Activated T-cell treated with anti-CD3 and anti-CD28 coated beads, Interleukin-2, amount 50 U/mL, for 72 hours (primary cell): ENCODE results near the gene UNCX. TPM values are rescaled to one million over a fixed set of nuclear protein-coding genes. Genes with fewer than 3 reads are reported as not detected.
A peak's percentile ranks its signal among the peaks of the same experiment; 100 is the strongest.

Experiments
- ATAC-seq, 2 donors: fragments of 150-1000 bp; cut with Tn5 transposase; replicated peaks in 1 of 2; 2 replicates each; pipeline ENCODE4 v1.10.0; 2021; ENCODE audit warnings: moderate library complexity in 2 of 2, mild to moderate bottlenecking in 1 of 2
- DNase-seq, 2 donors: peaks; one replicate each; pipeline ENCODE4 v3.0.0; 2021 to 2022; ENCODE audit warnings: mixed read lengths in 1 of 2
- H3K27ac Mint-ChIP-seq: one replicate; pipeline ENCODE4 v1.8.0; 2022; ENCODE audit warnings: mild to moderate bottlenecking, moderate library complexity, mixed read lengths
- H3K27me3 Mint-ChIP-seq: one replicate; pipeline ENCODE4 v1.8.0; 2022; ENCODE audit warnings: low read depth, mixed read lengths
- H3K36me3 Mint-ChIP-seq, 2 donors: one replicate each; pipeline ENCODE4 v1.8.0; 2022; ENCODE audit warnings: mixed read lengths in 2 of 2, mild to moderate bottlenecking in 1 of 2; ENCODE audit not compliant: insufficient read depth in 2 of 2
- H3K4me1 Mint-ChIP-seq: one replicate; pipeline ENCODE4 v1.8.0; 2022; ENCODE audit warnings: low read depth, mixed read lengths
- H3K4me3 Mint-ChIP-seq, 2 donors: one replicate each; pipeline ENCODE4 v1.8.0; 2022; ENCODE audit warnings: mild to moderate bottlenecking in 2 of 2, mixed read lengths in 2 of 2, moderate library complexity in 2 of 2
- H3K9me3 Mint-ChIP-seq, 2 donors: one replicate each; pipeline ENCODE4 v1.8.0; 2022; ENCODE audit warnings: mixed read lengths in 2 of 2
- total RNA-seq, 2 donors: library from RNA; stranded (reverse); gene quantifications; one replicate each; pipeline ENCODE4 v1.2.3, GENCODE V29; 2022

Gene UNCX
- total RNA-seq, 2 donors from 2014 or later: not detected

DNA sequence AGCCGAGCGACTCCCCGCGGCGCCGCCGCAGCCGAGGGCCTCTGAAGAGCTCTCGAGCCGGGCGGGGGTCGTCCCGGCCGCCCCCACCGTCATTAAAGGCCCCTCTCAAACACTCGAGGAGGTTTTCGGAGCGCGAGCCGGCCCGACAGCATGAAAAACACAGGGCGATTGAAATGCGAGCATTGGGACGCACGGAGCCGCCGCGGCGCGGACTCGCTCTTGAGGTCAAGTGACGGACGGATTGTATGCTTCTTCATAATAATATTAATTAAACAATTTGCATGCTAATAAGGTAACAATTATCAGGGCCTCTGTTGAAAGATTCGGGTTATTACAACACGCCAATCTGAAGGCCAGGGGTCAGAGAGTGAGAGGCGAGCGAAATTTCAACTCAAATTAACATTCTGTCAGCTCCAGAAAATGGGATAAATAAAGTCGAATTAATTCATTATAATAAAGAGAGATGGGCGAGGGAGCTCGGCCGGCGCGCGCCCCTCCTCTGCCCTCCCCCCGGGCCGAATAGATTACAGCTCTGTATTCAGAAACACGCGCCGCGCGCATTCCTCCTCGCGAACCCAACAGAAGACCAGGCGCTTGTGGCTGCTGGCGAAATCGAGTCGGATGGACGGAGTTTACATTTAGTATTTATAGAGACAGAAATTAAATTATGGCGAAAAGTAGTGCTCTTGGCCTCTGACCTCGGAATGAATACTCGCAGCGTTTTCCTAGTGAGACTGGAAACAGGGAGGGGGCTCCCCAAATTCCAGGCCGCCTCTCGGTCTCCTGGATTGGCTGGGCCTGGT is 2.1 kb upstream of the UNCX start:
- no peak overlapping the region for H3K4me3 Mint-ChIP-seq
- ATAC-seq: no peak
- peaks cover 0 to 4% of the 10 kb centered on the region in 2 donors for H3K36me3 Mint-ChIP-seq
- peak overlapping the region; percentile 24 for H3K27ac Mint-ChIP-seq
- H3K9me3 Mint-ChIP-seq: no peaks in the 10 kb centered on the region
- no peak for DNase-seq
- peaks cover 67% of the 10 kb centered on the region for H3K27me3 Mint-ChIP-seq
- peaks cover 21% of the 10 kb centered on the region for H3K4me1 Mint-ChIP-seq

DNA sequence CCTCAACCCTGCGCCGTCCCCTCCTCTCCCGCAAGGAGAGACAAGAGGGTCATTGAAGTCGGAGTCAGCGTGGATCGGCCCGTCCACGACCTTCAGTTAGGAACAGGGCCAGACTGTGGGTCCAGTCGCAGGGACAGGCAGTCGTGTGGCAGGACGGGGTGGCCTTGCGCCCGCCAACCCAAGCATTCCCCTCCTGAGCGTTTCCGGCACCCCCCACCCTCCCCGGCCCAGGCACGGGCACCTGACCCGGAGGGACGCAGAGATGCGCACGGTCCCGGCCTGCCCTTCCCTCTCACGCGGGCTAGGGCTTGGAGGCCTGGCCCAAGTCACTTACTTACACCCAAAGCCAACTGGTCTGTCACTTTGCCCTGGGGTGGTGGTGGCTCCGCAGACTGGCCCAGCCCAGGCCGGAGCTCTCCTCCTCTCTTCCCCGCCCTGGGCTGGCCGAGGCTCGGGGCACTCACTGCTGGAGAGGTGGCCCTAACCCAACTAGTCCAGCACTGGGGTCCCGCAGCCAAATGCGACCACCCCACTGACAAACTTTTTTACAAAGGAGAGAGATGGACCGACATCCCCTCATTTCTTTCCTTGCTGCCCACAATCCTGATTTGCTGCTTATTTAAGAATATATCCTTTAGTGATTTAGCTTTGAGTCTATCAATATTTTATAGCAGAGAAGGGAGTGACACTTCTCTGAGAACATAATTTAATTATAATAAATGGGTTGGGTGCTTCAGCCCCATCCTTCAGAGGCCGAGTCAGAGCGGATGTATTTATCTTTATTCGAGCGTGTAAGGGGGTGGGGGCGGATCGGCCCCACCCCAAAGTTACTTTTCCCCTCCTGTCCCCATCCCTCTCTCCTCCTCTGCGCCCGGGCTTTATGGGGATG is 1.2 kb upstream of the UNCX start:
- peak in 1 of 2 donors; percentile 26 for ATAC-seq
- peaks cover 21% of the 10 kb centered on the region for H3K4me1 Mint-ChIP-seq
- H3K27ac Mint-ChIP-seq: peak overlapping the region; percentile 57
- peaks cover 0 to 4% of the 10 kb centered on the region in 2 donors for H3K36me3 Mint-ChIP-seq
- peak overlapping the region in 1 of 2 donors; percentile 54 for H3K4me3 Mint-ChIP-seq
- peaks cover 58% of the 10 kb centered on the region for H3K27me3 Mint-ChIP-seq
- DNase-seq: no peak
- H3K9me3 Mint-ChIP-seq: no peaks in the 10 kb centered on the region

- peaks cover 0 to 4% of the 10 kb centered on the region in 2 donors for H3K36me3 Mint-ChIP-seq
- ATAC-seq: no peak
- H3K27ac Mint-ChIP-seq: peak overlapping the region; percentile 69
- H3K9me3 Mint-ChIP-seq: no peaks in the 10 kb centered on the region
- DNase-seq: no peak
- peak overlapping the region; percentile 23 to 54 for H3K4me3 Mint-ChIP-seq
- peaks cover 54% of the 10 kb centered on the region for H3K27me3 Mint-ChIP-seq
- peaks cover 21% of the 10 kb centered on the region for H3K4me1 Mint-ChIP-seq
Measured at GRCh38 chr7:1232103-1232466, 587 bp upstream of the UNCX start.

- H3K4me3 Mint-ChIP-seq: no peak overlapping the region
- H3K9me3 Mint-ChIP-seq: no peaks in the 10 kb centered on the region
- no peak overlapping the region for H3K27ac Mint-ChIP-seq
- peaks cover 0 to 4% of the 10 kb centered on the region in 2 donors for H3K36me3 Mint-ChIP-seq
- ATAC-seq (no peak), DNase-seq (no peak)
- peaks cover 48% of the 10 kb centered on the region for H3K27me3 Mint-ChIP-seq
- H3K4me1 Mint-ChIP-seq: peaks cover 14% of the 10 kb centered on the region
Measured at GRCh38 chr7:1233333-1234048, 819 bp downstream of the UNCX start.

- no peak for ATAC-seq
- no peak for DNase-seq
- Mint-ChIP-seq H3K9me3 (no peaks in the 10 kb centered on the region), H3K27ac (peak overlapping the region; percentile 85), H3K36me3 (peaks cover 0 to 4% of the 10 kb centered on the region in 2 donors), H3K4me3 (peak overlapping the region in 1 of 2 donors; percentile 39), H3K4me1 (peaks cover 18% of the 10 kb centered on the region), H3K27me3 (peaks cover 50% of the 10 kb centered on the region)
Measured at GRCh38 chr7:1234049-1234880, 1.6 kb downstream of the UNCX start.

DNA sequence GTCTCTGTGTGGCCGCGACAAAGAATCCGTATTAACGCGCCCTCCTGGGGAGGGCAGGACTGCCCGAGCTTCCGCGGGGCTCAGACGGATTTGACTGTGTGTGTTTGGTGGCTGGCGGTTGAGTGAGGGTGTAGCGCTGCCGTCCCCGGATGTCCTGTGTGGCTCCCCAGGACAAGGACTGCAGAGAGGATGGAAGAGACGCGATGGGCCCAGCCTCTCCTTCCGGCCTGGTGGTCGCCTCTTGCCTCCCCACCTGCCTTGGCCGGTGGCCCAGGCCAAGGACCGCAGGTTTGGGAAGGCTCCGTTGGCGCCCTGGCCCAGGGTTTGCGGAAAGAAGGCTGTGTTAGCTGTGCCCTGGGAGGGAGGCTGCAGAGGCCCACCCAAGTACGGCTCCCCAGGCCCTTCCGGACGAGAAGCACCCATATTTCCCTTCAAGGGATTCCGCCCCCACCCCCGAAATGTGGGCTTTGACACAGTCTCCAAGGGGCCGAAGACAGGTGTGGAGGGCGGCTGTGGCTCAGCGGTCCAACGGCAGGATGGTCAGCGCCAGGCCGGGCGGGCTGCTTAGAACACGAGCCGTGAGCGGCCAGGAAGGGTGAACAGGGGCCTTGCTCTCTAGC is 2.3 kb downstream of the UNCX start:
- H3K36me3 Mint-ChIP-seq: peaks cover 0 to 4% of the 10 kb centered on the region in 2 donors
- peak overlapping the region; percentile 27 to 45 for H3K4me3 Mint-ChIP-seq
- peaks cover 22% of the 10 kb centered on the region for H3K4me1 Mint-ChIP-seq
- ATAC-seq (peak in 1 of 2 donors; percentile 47), DNase-seq (no peak)
- H3K27me3 Mint-ChIP-seq: peaks cover 57% of the 10 kb centered on the region
- no peaks in the 10 kb centered on the region for H3K9me3 Mint-ChIP-seq
- H3K27ac Mint-ChIP-seq: peak overlapping the region; percentile 85

DNA sequence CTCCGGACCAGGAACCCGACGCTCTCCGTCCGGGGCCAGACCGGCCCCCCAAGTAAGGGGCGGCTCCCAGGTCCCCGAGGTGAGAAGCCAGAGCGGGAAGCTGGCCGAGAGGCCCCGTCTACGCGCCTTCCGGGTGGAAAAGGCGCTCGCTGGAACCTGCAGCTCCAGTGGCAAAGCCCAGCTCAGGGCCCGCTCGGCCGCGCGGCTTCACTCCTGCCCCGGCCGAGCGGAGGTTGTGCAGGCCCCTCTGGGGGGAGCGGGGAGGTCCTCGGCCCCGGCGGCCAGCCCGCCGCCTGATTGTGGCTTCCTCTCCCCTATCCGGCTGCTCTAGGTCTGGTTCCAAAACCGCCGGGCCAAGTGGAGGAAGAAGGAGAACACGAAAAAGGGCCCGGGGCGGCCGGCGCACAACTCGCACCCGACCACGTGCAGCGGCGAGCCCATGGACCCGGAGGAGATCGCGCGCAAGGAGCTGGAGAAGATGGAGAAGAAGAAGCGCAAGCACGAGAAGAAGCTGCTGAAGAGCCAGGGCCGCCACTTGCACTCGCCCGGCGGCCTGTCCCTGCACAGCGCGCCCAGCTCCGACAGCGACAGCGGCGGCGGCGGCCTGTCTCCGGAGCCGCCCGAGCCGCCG is 2.9 kb downstream of the UNCX start:
- DNase-seq: peak in 1 of 2 donors; percentile 30
- peak overlapping the region; percentile 96 for H3K27ac Mint-ChIP-seq
- peaks cover 0 to 4% of the 10 kb centered on the region in 2 donors for H3K36me3 Mint-ChIP-seq
- H3K4me3 Mint-ChIP-seq: peak overlapping the region; percentile 62 to 66
- H3K27me3 Mint-ChIP-seq: peaks cover 60% of the 10 kb centered on the region
- ATAC-seq: peak in 1 of 2 donors; percentile 31
- peaks cover 22% of the 10 kb centered on the region for H3K4me1 Mint-ChIP-seq
- H3K9me3 Mint-ChIP-seq: no peaks in the 10 kb centered on the region

- Mint-ChIP-seq H3K4me3 (no peak overlapping the region), H3K27ac (no peak overlapping the region), H3K36me3 (peaks cover 0 to 4% of the 10 kb centered on the region in 2 donors), H3K27me3 (peaks cover 58% of the 10 kb centered on the region), H3K4me1 (peaks cover 22% of the 10 kb centered on the region), H3K9me3 (no peaks in the 10 kb centered on the region)
- DNase-seq: no peak
- peak; percentile 5 to 23 for ATAC-seq
Measured at GRCh38 chr7:1236132-1236661, 3.5 kb downstream of the UNCX start.

- DNase-seq (no peak), ATAC-seq (no peak)
- peaks cover 19% of the 10 kb centered on the region for H3K4me1 Mint-ChIP-seq
- H3K36me3 Mint-ChIP-seq: peaks cover 0 to 4% of the 10 kb centered on the region in 2 donors
- peaks cover 49% of the 10 kb centered on the region for H3K27me3 Mint-ChIP-seq
- peak overlapping the region; percentile 87 for H3K27ac Mint-ChIP-seq
- no peaks in the 10 kb centered on the region for H3K9me3 Mint-ChIP-seq
- H3K4me3 Mint-ChIP-seq: peak overlapping the region; percentile 53 to 58
Measured at GRCh38 chr7:1236831-1237701, 4.4 kb downstream of the UNCX start.

- Mint-ChIP-seq H3K4me3 (peak overlapping the region in 1 of 2 donors; percentile 52), H3K27me3 (peaks cover 45% of the 10 kb centered on the region), H3K36me3 (peaks cover 0 to 2% of the 10 kb centered on the region in 2 donors), H3K4me1 (peaks cover 16% of the 10 kb centered on the region), H3K27ac (peak overlapping the region; percentile 87), H3K9me3 (no peaks in the 10 kb centered on the region)
- DNase-seq: no peak
- no peak for ATAC-seq
Measured at GRCh38 chr7:1237704-1238255, 5.1 kb downstream of the UNCX start.
